ENCODE results near the gene PDGFRB.

- no peak for TF ChIP-seq CTCF (IDR thresholded peaks at IDR 0.05)
- TF ChIP-seq POLR2A (IDR thresholded peaks at IDR 0.05): no peak
Observed at GRCh38 chr5:150068472-150068871, 87.2 kb downstream of the PDGFRB start.
